Activated T-cell treated with anti-CD3 and anti-CD28 coated beads for 4 hours (primary cell): Measurements from ENCODE around the gene TFDP1.
"Not testable (repeated sequence)": the region's sequence is repeated elsewhere in the genome, so short reads cannot be mapped to it uniquely, and the experiment has no call there.

ENCODE experiments used
- DNase-seq: peaks from one replicate; pipeline ENCODE4 v3.0.0-alpha.2; 2020

TFDP1 gene

DNA sequence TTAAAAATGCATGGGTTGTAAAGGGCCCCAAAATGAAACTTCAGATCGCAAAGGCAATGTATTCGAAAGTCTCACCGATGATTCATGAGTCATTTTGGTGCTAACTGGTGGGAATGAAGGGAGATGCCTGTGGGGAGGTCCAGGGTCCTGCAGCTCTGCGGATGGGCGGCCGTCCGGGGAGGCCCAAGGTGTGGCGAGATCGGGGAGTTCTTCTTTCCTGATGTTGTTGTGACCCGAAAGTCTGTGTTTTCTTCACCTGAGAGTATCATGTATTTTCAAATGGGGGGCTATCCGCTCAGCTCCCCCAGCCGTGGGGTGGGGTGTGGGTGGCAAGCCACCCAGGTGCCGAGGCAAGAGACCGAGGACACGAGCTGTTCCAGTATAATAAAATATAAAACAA lies 36.5 kb downstream of the TFDP1 start:
- no peak for DNase-seq

DNA sequence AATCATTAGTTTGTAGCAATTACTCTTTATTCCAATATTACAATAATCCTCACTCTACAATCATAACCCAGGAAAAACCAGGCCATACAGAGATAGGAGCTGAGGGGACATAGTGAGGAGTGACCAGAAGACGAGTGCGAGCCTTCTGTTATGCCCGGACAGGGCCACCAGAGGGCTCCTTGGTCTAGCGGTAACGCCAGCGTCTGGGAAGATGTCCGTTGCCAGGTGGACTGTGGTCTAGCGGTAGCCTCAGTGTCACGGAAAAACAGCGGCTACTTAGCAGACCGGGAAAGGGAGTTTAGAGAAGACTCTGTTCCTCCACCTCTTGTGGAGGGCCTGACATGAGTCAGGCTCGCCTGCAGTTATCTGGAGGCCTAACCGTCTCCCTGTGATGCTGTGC lies 36.9 kb downstream of the TFDP1 start:
- DNase-seq: not testable (repeated sequence)

DNA sequence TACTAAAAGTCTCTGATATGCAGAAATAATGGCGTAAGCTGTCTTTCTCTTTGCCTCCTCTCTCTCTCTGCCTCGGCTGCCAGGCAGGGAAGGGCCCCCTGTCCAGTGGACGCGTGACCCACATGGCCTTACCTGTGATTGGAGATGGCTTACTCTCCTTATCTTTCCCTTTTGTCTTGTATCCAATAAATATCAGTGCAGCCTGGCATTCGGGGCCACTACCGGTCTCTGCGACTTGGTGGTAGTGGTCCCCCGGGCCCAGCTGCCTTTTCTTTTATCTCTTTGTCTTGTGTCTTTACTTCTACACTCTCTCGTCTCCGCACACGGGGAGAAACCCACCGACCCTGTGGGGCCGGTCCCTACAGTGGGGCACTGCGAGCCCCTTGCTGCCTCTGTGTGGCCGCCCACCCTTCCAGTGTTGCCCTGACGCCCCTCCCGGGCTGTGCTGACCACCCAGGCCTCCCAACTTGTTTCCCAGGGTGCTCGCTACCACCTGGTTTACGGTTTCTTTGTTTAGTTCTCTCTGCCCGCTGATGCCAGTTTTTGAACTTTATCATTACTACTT lies 37.5 kb downstream of the TFDP1 start:
- not testable (repeated sequence) for DNase-seq

DNA sequence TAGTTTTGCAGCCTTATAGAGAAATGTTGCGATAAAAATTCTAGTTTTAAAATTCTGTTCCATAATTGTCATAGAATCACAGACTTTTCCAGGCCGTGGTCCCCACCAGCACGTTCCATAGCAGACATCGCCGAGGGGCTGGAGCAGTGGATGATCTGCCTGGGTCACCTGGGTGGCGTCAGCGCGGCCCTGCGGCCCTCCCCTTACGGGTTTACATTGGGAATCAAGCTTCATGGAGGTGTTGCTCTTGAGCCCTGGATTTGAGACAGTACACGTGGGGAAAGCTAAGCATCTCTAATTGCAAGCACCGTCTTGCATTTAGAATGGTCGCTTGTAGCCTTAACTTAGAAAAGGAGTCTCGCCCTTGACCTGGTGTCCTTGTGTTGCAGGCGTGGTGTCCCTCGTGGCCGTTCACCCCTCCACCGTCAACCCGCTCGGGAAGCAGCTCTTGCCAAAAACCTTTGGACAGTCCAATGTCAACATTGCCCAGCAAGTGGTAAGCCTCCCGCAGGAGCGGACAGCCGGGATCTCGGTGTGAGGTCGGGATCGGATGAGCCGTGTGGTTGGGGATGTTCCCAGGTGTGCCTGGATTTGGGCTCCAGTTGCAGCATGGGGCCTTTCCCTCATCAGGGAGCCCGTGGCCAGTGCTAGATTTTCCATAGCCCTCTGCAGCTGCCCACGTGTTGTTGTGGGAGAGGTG lies 38.4 kb downstream of the TFDP1 start:
- DNase-seq: no peak

DNA sequence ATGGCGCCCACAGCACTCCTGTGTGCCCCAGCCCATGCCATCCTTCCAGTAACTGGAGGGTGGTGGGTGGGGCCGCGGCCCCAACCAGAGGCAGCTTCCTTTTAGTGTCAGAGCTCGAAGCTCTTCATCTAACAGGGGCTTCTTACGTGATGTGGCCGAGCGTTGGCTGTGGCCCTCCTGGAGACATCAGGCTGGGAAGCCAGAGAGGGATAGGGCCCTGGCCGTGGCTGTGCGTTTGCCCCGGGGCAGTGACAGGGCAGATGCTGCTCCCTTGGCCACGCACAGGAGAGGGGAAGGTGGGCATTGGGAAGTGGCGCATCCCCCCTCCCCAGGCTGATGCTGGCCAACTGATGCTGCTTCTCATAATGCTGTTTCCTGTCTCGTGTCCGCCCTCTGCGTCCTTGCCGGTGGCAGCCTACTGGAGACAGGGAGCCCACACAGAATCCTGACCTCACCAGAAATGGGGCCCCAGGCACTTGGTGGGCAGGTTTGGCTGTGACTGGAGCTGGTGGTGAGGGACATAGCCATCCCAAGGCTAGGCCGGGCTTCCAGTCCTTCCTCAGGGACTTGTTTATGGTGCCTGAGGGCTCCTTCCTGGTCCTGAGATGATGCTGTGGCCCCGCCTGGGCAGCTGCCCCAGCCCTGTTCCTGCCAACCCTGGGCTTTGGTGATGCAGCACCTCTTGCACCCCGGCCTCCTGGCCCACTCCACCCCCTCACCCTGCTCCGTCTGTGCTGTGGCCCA lies 39.1 kb downstream of the TFDP1 start:
- DNase-seq: no peak

DNA sequence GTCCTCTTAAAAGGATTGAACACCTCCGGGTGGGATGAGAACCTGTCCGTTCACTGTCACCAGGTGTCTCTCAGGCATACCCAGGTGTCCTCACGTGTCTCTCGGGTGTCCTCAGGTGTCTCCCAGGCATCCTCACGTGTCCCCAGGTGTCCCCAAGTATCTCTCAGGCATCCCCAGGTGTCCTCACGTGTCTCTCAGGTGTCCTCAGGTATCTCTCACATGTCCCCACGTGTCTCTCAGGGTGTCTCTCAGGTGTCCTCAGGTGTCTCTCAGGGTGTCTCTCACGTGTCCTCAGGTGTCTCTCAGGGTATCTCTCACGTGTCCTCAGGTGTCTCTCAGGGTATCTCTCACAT lies 39.7 kb downstream of the TFDP1 start:
- DNase-seq: no peak

DNA sequence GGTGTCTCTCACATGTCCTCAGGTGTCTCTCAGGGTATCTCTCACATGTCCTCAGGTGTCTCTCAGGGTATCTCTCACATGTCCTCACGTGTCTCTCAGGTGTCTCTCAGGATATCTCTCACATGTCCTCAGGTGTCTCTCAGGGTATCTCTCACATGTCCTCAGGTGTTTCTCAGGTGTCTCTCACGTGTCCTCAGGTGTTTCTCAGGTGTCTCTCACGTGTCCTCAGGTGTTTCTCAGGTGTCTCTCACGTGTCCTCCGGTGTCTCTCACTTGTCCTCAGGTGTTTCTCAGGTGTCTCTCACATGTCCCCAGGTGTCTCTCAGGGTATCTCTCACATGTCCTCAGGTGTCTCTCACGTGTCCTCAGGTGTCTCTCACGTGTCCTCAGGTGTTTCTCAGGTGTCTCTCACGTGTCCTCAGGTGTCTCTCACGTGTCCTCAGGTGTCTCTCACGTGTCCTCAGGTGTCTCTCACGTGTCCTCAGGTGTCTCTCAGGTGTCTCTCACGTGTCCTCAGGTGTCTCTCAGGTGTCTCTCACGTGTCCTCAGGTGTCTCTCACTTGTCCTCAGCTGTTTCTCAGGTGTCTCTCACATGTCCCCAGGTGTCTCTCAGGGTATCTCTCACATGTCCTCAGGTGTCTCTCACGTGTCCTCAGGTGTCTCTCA lies 40.2 kb downstream of the TFDP1 start:
- not testable (repeated sequence) for DNase-seq

DNA sequence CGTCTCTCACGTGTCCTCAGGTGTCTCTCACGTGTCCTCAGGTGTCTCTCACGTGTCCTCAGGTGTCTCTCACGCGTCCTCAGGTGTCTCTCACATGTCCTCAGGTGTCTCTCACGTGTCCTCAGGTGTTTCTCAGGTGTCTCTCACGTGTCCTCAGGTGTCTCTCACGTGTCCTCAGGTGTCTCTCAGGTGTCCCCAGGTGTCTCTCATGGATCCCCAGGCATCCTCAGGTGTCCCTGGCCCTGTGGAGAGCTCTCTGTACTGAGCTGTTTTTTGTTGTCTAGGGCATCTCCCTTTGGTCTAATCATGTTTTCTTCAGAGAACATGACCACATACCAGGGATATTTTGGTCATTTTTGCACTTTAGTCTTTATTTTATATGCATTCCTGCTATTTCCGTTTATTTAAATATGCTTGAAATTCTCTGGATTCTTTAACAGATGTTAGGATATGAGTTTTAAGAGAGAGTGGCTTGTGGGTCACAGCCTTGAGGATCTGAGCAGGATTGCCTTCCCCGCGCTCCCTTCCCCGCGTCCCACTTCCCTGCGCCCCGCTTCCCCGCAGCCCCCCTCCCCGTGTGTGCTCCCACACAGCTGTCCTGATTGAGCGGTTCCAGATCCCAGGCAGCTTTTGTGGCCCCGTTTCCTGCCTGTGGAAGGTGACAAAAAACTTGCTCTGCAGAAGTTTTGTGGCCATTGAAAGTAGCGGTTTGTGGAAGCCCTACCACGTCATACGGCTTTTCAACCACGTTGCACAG lies 41.6 kb downstream of the TFDP1 start:
- DNase-seq: no peak

DNA sequence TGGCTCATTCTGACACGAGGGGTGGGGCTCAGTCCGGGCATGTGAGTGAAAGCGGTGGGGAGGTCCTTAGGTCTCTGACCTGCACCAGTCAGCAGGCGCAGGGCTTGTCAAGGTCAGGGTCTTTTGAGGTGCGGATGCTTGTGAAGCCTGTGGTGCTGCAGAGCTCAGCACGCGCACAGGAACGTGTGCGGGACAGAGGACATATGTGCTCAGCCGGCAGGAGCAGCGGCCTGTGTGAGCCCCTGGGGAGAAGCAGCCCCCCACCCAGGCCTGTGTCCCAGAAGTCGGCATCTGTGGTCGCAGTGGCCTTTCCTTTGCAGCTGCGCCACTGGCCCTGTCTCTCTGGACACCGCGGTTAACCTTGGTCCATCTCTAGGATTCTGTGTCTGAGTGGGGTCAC lies 42.6 kb downstream of the TFDP1 start:
- no peak for DNase-seq

DNA sequence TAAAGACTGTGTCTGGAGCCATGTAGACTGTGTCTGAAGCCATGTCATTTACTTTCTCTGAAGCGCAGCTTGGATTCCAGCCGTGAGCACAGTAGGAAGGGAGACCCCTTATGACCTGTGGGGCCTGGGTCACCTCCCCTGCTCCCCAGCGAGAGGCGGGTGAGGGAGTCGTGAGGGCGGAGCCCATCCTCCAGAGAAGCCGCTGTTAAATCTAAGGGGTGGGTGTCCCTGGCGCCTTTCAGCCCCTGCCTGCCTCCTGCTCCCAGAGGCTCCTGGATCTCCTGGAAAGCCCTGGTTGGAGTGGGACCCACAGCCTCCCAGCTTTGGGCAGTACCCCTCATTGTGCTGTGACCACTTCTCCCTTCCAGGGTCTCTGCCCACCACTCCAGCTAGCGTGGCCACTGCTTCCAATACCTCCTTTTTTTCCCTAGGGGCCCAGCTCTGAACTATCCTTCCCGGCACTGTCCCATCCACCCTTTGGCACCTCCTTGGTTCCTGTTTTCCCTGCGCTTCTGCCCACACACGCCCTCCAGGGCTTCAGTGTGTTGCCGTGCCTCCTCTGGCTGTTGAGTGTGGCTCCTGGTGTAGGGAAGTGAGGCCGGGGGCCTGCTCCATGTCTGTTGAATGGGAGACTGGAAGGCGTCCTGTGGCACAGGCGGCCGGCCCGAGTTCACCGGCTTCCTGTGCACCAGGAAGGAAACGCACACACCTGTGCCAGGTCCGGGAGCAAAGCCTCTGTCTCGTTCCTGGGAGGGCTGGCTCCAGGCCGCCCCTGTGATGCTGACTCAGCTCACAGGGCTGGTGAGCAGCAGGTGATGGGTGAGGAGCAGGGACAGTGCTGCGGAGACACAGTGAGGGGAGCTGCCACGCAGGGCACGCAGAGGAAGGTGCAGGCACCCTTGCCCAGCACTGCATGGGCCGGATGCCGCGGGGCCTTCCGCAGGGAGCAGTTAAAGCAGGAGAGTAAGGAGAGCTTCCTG lies 44.0 kb downstream of the TFDP1 start:
- no peak for DNase-seq

DNA sequence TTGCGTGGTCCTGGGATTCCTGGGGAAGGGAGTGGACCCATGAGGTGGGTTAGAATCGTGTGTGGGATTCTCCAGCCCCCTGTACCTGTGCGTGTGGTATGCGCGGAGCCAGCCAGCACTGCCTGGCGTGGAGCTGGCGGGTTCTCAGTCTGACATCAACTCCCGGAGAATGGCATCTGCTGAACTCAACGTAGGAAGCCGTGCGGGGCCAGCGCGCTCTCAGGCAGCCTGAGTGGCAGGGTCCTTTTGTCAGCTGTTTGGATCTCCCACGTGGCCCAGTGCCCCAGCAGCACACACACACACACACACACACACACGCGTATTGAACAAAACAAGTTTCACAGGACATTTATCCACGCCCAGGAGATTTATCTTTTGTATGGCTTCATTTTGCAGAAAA lies 45.3 kb downstream of the TFDP1 start:
- DNase-seq: no peak

DNA sequence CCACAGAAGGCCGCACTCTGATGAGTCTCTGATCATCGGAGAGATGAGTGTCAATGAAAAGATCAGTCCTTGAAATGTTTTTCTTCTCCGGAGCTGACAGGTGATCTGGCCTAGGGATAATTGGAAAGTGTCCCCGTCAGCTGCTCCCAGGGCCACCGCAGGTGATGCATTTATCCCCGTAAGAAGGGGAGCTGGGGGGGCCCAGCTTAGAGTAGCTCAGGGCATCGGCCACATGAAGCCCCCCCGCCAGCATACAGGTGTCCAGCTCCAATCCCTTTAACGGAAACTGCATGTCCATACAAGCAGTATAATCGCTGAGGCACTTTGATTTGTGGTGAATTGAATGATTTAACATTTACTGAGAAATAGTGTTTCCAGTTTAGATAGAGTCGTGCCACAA lies 45.7 kb downstream of the TFDP1 start:
- DNase-seq: no peak

DNA sequence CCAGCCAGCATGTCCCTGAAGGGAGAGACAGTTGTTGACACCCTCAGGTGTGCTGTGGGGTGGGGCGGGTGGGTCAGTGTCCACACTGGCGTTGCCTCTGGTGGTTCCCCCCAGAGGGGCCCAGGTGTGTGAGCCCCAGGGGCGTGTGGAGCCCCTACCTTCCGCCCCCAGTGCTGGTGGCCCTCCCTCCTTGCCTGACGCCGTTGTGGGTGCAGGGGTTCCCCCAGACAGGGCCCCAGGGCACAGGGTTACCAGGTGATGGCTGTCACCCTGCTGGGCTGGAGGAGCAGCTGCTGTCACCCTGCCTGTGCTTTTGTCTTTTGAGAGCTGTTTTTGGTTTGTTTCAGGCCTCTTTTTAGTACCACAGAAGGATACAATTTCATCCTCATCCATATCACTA lies 46.3 kb downstream of the TFDP1 start:
- no peak for DNase-seq

DNA sequence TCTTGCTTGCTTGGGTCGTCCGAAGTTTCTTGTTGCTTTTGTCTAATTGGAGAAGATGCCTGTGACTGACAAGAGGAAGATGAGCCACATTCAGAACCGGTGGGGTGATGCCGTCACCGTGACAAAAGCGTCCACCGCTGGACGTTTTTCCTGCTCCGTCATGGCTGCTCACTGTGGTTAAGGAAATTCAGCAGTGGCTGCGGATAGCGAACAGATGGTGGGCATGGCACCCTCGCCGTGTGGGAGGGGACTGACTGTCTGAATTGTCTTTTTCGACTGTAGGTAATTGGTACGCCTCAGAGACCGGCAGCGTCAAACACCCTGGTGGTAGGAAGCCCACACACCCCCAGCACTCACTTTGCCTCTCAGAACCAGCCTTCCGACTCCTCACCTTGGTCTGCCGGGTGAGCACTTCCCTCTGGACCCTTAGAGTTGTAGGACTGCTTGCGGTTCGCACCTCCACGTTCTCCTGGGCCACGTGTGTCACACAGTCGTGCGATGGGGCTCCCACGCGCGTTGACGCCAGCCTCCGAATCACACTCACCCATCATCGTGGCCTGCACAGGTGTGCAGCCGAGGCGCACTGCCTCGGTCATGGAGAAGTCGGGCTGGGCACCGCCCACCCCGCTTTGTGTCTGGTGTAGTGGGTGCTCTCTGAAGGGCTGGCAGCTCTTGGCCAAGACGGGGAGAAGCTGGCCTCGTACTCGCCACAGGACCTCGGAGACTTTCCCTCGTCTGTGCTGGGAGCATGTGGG lies 47.0 kb downstream of the TFDP1 start:
- no peak for DNase-seq

DNA sequence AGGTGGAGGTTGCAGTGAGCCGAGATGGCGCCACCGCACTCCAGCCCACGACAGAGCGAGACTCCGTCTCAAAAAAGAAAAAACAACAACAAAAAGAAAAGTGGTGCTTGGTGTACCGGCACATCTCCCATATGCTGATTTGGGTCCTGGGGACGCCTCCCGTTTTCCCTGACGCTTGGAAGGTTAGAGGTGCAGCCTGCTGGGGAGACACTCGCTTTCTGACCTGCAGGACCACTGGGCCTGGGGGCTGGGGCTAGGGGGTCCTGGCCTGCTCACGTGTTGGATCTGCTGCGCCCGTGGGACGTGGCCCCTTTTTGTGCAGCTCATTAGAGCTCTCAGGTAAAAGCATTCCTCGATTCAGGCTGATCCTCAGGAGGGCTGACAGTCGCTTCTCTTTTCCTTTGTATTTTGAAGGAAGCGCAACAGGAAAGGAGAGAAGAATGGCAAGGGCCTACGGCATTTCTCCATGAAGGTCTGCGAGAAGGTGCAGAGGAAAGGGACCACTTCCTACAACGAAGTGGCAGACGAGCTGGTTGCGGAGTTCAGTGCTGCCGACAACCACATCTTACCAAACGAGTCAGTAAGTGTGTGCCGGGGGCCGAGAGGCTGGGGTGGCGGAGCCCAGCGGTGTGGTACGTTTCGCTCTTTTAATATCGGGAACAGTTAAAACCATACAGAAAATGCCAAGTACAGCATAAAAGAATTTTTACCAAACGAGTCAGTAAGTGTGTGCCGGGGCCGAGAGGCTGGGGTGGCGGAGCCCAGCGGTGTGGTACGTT lies 48.3 kb downstream of the TFDP1 start:
- no peak for DNase-seq

DNA sequence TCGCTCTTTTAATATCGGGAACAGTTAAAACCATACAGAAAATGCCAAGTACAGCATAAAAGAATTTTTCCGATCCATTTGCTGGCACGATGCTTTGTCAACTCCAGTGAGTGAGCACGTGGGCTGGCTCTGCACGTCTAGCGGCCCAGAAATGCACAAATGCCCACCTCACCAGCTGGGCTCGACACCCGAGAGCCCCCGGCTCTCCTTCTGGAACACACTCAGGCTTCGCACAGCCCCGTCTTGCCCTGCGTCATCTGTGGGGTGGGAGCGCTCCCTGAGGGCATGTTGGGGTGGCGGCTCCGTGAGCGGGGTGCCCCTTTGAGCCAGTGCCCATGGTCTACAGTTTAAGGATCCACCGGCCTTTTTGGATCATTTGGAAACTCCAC lies 48.9 kb downstream of the TFDP1 start:
- DNase-seq: no peak

DNA sequence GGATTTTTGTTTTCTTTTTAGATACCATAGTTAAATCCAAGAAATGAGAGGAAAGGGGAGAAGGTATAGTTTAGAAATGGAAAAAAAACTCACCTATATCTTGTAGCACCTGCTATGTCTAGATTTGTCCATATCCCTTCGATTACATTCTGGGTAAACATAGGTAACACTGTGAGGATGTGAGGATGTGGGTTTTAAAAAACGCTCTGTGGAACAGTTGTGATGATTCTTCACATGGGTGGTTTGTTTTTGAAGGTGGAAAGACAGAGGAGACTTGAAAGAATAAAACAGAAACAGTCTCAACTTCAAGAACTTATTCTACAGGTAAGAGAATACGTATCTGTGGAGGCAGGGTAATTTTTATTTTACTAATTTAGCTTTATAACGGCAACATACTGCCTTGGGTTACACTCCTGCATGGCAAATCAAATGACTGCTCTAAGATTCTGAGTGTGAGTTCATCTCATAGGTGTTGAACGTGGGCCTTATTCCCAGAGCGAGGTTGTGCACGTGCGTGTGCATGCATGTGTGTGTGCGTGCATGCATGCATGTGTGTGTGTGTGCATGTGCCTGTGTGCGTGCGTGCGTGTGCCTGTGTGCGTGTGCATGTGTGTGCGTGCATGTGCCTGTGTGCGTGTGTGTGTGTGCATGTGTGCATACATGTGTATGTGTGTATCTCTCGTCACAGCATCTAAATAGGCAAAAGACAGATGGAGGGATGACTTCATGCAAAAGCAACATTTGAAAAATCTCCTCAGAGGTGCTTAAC lies 49.9 kb downstream of the TFDP1 start:
- DNase-seq: no peak

DNA sequence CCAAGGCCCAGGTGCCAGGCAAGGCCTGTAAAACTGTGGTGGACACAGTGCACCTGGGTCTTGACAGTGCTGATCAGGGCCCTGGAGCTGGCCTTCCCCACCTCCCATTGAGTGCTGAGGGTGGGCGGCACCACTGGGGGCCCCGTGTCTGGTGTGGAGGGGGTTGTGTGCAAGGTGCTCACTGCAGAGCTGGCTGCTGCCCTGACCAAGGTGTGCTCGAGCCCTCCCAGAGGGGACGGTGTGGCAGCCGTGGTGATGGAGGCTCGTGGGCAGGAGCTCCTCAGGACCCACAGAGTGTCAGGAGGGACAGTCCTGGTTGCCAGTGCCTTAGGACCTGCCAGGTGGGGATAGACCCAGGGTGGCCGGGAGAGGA lies 50.5 kb downstream of the TFDP1 start:
- no peak for DNase-seq

DNA sequence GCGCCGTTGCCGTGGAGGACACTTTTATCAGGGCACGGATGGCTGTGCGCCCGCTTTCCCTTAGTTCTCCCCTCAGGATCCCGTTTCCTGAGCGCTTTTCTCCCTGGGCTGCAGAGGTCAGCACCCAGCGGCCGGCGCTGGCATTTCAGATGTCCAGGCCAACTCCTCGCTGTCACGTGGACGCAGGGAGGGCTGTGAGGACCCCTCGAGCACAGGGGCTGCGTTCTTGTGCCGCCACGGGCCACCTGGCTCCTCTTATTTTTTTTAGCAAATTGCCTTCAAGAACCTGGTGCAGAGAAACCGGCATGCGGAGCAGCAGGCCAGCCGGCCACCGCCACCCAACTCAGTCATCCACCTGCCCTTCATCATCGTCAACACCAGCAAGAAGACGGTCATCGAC lies 51.2 kb downstream of the TFDP1 start:
- no peak for DNase-seq
